ENCODE measurements around the gene CCDC86. TPM values are rescaled to one million over a fixed set of nuclear protein-coding genes. Genes with fewer than 3 reads are reported as not detected.

The CCDC86 gene
- total RNA-seq, 2 experiments from 2014 or later, result 94.4 to 96.3 TPM

Other genes starting within 250 kb of the CCDC86 start
- not detected for gene MS4A8, start 142.5 kb upstream of the CCDC86 start, total RNA-seq
- gene MS4A18, start 117.4 kb upstream of the CCDC86 start, total RNA-seq, result not detected
- gene MS4A15, start 85.2 kb upstream of the CCDC86 start, total RNA-seq, result not detected
- not detected for gene MS4A10, start 56.8 kb upstream of the CCDC86 start, total RNA-seq
- gene PTGDR2, start 13.8 kb downstream of the CCDC86 start, total RNA-seq, result under 1 TPM; 0.12 to 0.16 TPM
- not detected for gene ZP1, start 25.4 kb downstream of the CCDC86 start, total RNA-seq
- 100 to 1,000 TPM; 209 to 213 TPM for gene PRPF19, start 64.5 kb downstream of the CCDC86 start, total RNA-seq
- gene TMEM109, start 72.0 kb downstream of the CCDC86 start, total RNA-seq, result 100 to 1,000 TPM; 109 to 113 TPM
- gene TMEM132A, start 82.3 kb downstream of the CCDC86 start, total RNA-seq, result 1 to 10 TPM; 1.3 to 1.4 TPM
- gene SLC15A3, start 110.1 kb downstream of the CCDC86 start, total RNA-seq, result 1 to 10 TPM; 6.3 to 6.9 TPM
- 100 to 1,000 TPM; 167 to 169 TPM for gene CD6, start 129.6 kb downstream of the CCDC86 start, total RNA-seq